Glomerular endothelial cell (primary cell): ENCODE data around the gene POLR2M. TPM values are rescaled to one million over a fixed set of nuclear protein-coding genes. Genes with fewer than 3 reads are reported as not detected.

Experiments used
- DNase-seq: peaks from one replicate; pipeline ENCODE4 v3.0.0-alpha.2; 2011; ENCODE audit warnings: low read depth, low spot score; ENCODE audit errors: extremely low read depth
- total RNA-seq: library from RNA; depleted of rRNA; stranded (reverse); fragments of >200 nt; gene quantifications from 2 replicates; pipeline ENCODE4 v1.2.3, GENCODE V29; 2015

POLR2M gene
- total RNA-seq, 1 donor from 2014 or later: 88.9 TPM

DNA sequence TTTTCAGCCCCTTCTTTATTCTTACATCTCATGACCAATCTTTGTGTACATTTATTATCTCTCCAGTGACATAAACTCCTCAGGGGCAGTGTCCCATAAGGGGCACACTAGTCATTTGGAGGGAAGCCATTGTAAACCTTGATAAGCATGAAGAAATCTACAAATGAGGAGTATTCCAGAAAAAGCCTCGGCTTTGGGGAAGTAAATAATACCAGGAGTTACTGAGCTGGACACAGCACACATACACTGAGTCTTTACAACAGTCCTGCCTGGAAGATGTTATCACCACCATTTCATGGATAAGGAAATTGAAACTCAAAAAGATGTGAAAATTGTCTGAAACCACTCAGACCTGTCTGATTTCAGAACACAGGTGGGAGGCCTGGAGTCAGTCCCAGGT is 15.4 kb upstream of the POLR2M start:
- DNase-seq: no peak

DNA sequence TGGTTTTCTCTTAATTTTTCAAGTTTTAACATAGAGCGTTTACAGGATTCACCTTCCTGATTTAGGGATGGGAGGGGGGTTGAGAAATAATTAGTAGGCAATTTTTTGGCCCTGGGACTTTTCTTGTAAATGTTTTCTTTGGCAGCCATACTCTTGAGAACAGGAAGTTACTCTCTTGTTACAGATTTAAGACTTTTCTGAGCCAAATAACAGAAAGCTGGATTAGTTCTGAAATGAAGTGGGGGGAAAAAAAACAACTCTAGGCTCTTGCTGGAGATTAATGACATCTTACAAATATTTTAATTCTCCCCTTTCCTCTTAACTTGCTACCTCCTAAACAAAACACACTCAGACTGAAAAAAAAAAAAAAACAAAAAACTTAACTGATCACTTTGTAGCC is 13.8 kb upstream of the POLR2M start:
- DNase-seq: peak; percentile 45

DNA sequence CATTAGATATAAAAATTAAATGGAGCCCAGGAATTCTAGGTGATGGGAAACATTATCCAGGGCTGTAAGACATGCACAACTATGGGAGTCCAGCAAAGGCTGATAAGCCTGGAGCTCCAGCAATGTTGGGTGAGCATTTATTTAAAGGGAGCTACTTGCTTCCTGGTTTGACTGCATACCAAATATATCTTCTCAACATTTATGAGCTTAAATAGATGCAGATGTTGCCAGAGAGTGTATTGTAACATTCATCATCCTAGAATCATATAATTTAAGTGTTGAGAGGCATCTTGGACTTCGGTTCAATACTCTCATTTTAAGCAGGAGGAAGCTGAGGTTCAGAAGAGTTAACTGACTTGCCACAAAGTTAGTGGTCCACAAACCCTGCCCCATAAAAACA is 12.2 kb upstream of the POLR2M start:
- no peak for DNase-seq

DNA sequence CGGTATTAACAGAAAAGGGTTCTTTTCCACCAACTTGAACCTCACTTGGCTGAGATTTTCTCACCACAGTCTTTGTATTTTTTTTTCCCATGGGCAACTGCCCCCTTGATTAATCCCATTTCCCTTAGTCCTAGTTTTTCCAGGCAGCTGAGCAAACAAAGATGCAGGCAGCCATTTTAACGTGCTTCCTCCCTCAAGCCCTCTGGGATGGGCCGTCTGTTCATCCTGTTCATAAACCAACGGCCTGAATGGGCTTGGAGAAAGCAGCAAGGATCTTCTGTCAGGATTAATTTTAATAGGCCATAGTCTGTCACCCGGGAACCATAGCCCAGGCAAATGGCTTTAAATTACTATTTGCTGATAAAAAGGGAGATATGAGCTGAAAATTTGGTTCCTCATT is 10.4 kb upstream of the POLR2M start:
- no peak for DNase-seq

DNA sequence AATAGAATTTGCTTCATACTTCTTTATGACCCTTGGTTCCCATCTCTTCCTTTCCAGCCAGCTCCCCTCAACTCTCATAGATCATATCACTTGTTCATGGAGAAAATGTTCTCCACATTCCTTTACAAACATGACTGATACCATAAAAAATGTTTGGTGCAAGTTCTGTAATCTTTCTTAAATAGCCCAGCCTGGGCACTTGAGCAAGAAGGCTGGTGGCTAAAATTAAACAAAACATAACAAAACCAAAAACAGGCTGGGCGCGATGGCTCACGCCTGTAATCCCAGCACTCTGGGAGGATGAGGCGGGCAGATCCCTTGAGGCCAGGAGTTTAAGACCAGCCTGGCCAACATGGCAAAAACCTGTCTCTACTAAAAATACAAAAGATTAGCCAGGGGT is 8.9 kb upstream of the POLR2M start:
- no peak for DNase-seq

DNA sequence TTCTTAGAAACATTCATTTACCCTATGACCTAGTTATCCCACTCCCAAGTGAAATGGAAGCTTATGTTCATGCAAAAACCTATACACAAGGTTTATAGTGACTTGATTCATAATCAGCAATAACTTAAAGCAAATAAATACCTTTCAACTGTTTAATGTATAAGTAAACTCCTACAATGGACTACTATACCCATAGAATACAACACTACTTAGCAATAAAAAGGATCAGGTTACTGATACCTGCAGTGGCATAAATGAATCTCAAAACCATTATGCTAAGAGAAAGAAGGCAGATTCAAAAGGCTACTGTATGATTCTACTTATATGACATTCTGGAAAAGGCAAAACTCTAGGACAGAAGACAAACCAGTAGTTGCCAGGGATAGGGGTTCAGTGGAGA is 8.3 kb upstream of the POLR2M start:
- no peak for DNase-seq

DNA sequence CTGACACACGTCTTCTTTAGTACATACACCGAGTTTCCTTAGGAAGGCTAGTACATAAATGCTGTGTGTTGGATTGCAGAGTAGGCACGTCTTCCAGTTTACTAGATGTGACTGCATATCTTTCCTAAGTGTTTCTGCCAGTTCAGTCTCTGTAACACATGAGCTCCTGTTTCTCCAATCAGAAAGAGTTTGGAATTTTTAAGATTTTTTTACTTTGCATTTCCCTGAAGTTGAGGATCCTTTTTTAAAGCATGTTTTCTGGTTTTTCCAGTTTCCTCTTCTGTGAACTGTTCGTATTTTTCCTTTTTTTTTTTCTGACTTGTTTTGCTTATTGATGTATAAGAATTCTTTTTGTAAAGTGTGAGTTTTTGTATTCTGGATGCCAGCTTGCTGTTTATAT is 7.5 kb upstream of the POLR2M start:
- no peak for DNase-seq

DNA sequence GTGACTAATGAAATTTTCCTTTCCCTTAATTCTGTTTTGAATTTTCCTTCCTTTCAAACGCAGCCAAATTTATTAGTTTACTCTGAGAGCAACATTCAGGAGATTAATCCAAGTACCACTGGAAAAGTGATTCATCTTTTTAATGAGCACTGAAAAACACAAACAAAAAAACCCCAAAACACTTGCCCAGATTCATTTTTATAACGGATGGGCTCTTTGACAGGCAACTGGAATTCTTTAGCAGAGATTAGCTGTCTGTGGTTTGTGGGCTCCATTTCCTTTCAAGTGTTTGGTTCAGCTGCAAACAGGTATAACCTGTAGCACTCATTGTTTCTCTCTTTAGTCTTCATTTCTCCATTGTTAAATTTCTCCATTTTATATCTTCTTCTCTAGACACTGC is 3.1 kb upstream of the POLR2M start:
- no peak for DNase-seq

DNA sequence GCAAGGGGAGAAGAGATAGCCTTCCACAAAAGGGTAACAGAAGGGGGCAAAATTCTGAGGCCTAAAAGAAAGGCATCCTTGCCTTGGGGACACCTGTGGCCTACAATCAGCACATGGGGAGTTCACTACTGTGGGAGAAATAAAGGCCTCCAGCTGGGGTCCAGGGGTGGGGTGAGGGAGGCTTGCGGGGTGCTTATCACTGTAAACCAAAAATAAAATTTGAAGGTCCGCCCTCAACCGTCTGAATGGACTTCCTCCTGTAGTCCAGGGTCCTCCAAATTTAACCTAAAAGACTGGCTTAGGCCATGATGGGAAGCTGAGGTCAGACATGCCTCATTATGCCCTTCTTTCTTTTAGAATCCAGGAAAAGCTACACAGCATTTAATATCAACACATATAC is 2.1 kb upstream of the POLR2M start:
- DNase-seq: no peak

DNA sequence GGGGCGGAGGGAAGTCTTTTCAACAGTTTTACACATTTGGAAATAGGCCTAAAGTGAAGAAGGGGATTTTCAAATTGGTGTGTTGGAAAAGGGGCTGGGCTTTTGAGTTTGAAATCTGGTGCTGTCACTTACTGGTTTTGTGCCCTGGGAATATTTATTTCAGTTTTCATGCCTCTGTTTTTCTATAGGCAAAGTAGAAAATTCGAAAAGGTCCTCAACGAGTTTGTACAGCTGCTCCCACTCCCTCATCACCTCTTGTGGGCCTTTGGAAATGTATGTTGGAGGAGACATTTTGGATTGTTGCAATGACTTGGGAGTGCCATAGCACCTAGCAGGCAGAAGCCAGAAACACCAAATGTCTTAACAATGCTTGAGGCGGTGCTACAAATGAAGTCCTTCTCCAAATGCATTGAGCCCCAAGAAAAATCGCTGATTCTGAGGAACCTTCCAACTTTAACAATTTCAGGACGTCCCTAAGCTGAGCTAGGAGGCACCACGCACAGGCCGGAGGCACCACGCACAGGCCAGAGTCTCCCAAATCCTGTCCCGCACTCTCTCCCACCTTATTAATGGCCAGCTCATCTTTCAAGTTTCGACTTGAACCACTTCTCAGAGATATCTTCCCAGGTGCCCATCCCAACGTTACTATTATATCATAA is 639 bp upstream of the POLR2M start:
- DNase-seq: no peak

DNA sequence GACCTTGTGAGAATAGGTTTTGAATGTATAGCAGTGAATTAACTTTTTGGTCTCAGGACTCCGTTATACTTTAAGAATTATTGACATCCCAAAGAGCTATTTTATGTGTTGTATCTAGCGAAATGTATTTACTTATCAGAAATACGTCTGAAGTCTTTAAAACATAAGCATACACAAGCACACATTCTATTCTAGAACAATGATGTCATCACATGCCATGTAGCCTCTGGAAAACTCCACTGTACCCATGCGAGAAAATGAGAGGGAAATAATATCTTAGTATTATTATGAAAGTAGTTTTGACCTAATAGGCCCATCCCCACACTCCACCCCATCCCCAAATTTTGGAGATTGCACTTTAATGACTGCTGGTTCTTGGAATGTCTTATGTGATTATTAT is 1.5 kb downstream of the POLR2M start:
- DNase-seq: no peak

DNA sequence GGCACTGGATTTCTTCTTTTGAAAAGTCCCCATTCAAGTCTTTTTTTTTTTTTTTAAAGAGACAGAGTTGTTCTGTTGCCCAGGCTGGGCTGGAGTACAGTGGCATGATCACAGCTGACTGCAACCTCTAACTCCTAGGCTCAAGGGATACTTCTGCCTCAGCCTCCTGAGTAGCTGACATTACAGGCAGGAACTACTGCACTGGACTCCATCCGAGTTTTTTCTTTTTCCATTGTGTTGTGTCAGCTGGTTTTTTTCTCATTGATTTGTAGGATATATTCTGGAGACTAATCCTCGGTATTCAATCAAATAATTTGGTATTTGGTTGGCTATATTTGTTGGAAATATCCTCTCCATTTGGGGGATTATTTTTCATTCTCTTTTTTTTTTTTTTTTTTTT is 11.8 kb downstream of the POLR2M start:
- DNase-seq: no peak

DNA sequence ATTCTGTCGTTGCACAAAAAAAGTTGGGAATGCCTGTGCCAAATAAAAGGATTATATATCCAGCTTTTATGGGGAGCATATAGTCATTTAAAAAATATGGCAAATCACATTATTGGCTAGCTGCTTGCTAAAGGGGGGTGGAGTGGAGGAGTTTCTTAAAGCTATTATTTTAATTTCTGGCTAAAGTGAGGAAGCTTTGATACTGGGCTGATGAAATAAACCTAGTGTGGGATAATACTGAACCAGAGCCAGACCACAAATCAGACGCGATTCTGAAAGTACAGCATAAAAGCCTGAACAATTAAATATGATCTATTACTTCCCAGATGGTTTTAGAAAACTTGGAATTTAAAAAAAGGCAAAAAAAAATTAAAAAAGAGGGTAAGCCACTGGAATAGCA is 14.4 kb downstream of the POLR2M start:
- DNase-seq: no peak

DNA sequence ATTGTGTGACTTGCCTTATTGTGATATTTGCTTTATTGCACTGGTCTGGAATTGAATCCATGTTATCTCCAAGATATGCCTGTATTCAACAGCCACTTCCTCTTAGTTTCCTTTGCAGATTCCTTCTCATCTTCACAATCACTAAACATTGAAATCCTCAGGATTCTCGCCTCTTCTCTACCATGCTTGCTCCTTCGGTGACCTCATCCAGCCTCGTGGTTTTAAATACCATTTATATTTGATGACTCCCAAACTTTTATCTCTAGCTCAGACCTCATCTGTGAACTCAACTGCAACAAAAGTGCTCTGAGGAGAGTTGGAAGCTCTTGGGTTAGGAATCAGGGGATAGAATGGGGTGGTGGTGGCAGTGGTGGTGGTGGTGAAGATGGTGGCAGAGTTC is 19.9 kb downstream of the POLR2M start:
- DNase-seq: no peak

DNA sequence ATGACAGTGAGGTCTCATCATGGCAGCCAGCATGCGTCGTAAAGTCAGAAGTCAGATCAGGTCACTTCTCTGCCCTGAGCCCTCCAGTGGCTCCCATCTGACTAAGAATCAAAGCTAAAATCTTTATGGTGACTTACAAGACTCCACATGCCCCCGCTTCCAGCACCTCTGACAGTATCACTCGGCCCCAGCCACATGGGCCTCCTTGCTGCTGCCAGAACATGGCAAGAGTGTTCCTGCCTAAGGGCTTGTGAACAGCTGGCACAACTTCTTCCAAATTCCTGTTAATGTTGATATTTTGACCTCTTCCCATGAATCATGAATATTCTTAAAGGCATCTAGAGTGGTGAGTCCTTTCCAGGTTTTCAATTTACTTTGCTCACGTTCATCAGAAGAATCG is 20.5 kb downstream of the POLR2M start:
- DNase-seq: no peak

DNA sequence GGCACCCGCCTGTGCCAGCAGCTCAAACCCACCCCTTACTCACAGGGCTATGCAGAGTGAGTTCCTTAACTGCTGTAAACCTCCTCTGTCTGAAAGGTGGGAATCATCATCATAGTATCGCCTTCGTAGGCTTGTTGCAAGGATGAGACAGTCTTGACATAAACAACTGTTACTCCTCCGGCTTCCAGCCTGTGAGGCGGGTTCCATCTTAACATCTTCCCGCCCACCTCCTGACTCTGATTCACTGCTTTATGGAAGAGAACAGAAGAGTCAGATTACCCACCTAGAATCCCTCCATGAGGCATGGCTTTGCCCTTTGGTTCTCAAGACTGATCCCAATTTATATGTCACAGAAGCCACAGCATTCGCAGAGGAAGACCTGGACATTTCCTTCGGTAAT is 21.9 kb downstream of the POLR2M start:
- DNase-seq: no peak

DNA sequence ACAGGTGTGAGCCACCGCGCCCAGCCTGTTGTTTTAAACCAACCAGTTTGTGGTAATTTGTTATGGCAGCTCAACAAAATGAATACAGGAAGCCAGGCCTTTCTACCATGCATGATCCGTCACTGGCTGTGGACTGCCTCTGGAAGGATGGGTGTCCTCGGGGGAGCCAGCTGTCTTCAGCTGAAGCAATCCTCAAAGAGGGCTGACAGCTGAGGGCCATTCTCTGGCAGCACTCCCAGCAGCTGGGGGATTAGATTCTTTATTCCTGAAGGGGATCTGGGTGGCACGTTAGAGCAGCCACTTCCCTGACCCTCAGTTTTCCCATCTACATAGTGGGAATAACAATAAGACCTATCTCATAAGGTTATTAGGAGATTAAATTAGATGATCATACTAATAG is 24.4 kb downstream of the POLR2M start:
- DNase-seq: no peak

DNA sequence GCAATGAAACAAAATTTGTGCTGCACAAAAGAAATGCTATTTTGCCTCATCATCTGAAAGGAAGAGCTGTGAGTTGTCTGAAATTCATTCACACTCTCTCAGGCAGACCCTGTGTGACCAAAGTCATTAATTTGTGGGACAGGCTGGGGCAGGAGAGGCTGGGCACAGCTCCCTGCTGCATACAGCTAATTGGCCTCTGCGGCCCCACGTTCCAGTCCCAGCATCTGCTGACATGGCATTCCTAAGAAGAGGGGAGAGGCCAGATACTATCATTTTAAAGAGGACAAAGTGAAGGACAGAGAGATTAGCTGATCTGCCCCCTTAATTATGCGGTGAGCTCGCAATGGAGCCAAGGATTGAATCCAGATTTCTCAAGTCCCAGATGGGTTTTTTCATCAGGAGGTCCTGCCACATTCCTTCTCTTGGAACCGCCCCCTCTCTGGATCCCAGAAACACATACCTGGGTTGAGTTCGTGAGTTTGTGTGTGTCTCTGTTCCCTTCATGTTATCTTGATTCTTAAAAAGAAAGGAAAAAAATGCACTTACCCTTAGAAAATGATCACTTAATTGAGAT is 25.1 kb downstream of the POLR2M start:
- no peak for DNase-seq

DNA sequence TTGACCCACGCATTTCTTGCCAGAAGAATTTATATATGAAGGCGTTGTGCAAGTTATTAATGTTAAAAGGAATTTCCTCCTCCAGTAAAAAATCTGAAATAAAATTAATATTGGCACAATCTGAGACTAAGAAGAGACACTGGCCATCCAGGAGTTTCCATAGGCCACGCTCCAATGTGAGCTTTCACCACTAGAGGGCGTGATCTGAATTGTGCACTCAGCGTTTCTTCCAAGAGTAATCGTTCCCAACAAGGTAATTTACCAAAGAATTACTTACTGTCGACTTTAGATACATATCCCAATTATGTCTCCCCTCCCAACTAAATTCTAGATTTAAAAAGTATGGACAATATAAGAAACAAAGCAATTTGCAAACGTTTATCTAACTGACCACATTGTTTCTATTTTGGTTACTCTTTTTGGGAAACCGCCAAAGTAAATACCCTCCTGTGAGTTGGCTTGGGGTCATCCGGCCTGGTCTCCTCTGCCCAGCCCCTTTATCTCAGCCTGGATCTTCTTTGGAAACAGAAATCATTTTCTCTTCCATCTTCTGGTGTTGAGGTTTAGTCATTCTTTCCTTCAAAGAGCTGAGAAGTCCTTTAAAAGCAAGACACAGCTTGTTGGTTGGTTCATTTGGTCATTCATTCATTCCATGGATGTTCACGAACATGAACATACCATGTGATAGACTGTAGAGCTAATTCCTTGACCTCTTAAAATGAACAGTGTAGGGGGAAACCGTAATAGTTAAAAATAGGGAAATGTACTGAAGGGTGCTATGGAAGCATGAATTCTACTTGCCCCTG is 26.2 kb downstream of the POLR2M start:
- peak; percentile 60 for DNase-seq

DNA sequence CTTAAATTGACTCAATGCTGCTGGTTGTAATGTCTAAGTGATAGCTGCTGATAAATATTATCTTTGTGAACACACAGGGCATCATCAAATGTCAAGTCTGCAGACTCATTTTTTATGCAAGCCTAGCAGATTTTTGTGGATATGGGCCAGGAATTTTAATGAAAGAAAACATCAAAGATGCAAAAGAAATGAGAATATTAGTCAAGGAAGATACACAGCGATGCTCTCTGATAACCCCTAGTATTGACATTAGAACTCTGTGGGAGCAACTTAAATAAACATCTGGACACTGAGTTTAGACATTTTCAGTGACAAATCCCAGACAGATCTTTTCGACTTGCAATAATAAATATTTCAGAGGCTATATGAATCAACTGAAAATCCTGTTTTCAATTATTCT is 28.3 kb downstream of the POLR2M start:
- no peak for DNase-seq

DNA sequence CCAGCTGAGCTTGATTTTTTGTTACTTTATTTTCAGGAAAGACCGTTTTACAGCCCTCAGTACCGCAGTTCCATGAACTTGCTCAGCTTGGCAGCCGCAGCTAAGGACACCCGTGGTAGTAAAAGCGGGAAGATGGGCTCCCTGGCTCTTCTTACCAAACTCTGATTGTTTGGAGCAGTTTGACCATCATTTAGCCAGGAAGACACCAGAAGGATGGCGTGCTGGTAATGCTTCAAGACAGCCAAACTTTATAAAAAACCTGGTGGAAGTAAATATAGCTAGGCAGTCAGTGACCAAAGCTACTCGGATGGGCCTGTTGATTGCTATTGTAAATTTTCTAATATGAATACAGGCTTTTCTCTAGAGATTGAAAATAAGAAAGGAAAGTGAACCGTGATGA is 28.9 kb downstream of the POLR2M start:
- no peak for DNase-seq

DNA sequence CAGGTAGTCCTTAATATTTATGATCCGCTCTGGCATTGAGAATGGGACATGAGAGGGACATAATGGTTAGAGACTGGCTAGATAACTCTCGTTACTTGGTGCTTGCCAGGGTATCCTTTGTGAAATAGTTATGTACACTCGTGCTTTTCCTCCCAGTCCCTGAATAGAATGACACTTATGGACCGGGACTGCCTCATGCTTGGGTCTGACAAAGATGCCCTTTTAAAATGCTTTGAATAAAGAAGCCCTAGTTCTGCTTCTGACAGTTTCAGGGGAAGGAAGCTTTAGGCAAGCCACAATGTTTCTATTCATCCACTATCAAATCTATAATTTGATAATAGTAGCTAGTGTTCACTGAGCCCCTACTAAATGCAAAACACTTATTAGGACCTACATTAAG is 29.4 kb downstream of the POLR2M start:
- no peak for DNase-seq
